Duodenal mucosa (tissue), 2 donors: ENCODE data around the gene FNDC3A.
"Not testable (repeated sequence)": the region's sequence is repeated elsewhere in the genome, so short reads cannot be mapped to it uniquely, and the experiment has no call there.

Source experiments
- H3K27ac ChIP-seq: one replicate; pipeline ENCODE4 v1.7.0; 2013; ENCODE audit warnings: low read depth, low read length
- H3K27me3 ChIP-seq, 2 donors: one replicate each; pipeline ENCODE4 v1.7.0; 2013; ENCODE audit warnings: low read length in 2 of 2, control low read depth in 1 of 2; ENCODE audit not compliant: insufficient read depth in 2 of 2, control insufficient read depth in 1 of 2
- H3K36me3 ChIP-seq, 2 donors: one replicate each; pipeline ENCODE4 v1.7.0; 2013; ENCODE audit warnings: low read length in 2 of 2, control low read depth in 1 of 2; ENCODE audit not compliant: insufficient read depth in 2 of 2, control insufficient read depth in 1 of 2
- H3K4me1 ChIP-seq, 2 donors: one replicate each; pipeline ENCODE4 v1.7.0; 2013; ENCODE audit warnings: low read length in 2 of 2, control low read depth in 1 of 2; ENCODE audit not compliant: insufficient read depth in 2 of 2, control insufficient read depth in 1 of 2
- H3K4me3 ChIP-seq, 2 donors: one replicate each; pipeline ENCODE4 v1.7.0; 2013; ENCODE audit warnings: low read length in 2 of 2, low read depth in 1 of 2
- H3K9ac ChIP-seq, 2 donors: one replicate each; pipeline ENCODE4 v1.7.0; 2013; ENCODE audit warnings: low read length in 2 of 2, low read depth in 1 of 2
- H3K9me3 ChIP-seq, 2 donors: one replicate each; pipeline ENCODE4 v1.7.0; 2013; ENCODE audit warnings: low read length in 2 of 2, control low read depth in 1 of 2; ENCODE audit not compliant: control insufficient read depth in 1 of 2

The FNDC3A gene

GRCh38 chr13:49057176-49057575 lies 81.5 kb downstream of the FNDC3A start:
- Histone ChIP-seq H3K4me1 (no peaks in the 10 kb centered on the region), H3K36me3 (no peaks in the 10 kb centered on the region), H3K9me3 (no peaks in the 10 kb centered on the region), H3K27ac (no peak overlapping the region), H3K4me3 (no peak overlapping the region), H3K9ac (no peak overlapping the region), H3K27me3 (no peaks in the 10 kb centered on the region)

GRCh38 chr13:49058761-49059160 lies 83.0 kb downstream of the FNDC3A start:
- Histone ChIP-seq H3K4me1 (no peaks in the 10 kb centered on the region), H3K27ac (no peak overlapping the region), H3K36me3 (no peaks in the 10 kb centered on the region), H3K4me3 (no peak overlapping the region), H3K9me3 (no peaks in the 10 kb centered on the region), H3K9ac (no peak overlapping the region), H3K27me3 (no peaks in the 10 kb centered on the region)

- Histone ChIP-seq H3K27me3 (no peaks in the 10 kb centered on the region), H3K9me3 (no peaks in the 10 kb centered on the region), H3K9ac (no peak overlapping the region), H3K4me1 (no peaks in the 10 kb centered on the region), H3K4me3 (no peak overlapping the region), H3K27ac (no peak overlapping the region), H3K36me3 (no peaks in the 10 kb centered on the region)
These were observed 85.1 kb downstream of the FNDC3A start for GRCh38 chr13:49060678-49061387.

DNA sequence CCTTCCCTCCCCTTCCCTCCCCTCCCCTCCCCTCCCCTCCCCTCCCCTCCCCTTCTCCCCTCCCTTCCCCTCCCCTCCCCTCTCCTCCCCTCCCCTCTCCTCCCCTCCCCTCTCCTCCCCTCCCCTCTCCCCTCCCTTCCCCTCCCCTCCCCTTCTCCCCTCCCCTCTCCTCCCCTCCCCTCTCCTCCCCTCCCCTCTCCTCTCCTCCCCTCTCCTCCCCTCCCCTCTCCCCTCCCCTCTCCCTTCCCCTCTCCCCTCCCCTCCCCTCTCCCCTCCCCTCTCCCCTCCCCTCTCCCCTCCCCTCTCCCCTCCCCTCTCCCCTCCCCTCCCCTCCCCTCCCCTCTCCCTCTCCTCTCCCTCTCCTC lies 85.7 kb downstream of the FNDC3A start:
- H3K9ac ChIP-seq, H3K9me3 ChIP-seq, H3K4me3 ChIP-seq, H3K4me1 ChIP-seq, H3K36me3 ChIP-seq, H3K27me3 ChIP-seq, H3K27ac ChIP-seq: not testable (repeated sequence)

- Histone ChIP-seq H3K9me3 (no peaks in the 10 kb centered on the region), H3K27me3 (no peaks in the 10 kb centered on the region), H3K27ac (no peak overlapping the region), H3K36me3 (no peaks in the 10 kb centered on the region), H3K4me1 (no peaks in the 10 kb centered on the region), H3K9ac (no peak overlapping the region), H3K4me3 (no peak overlapping the region)
These were observed 86.7 kb downstream of the FNDC3A start for GRCh38 chr13:49062297-49062896.

DNA sequence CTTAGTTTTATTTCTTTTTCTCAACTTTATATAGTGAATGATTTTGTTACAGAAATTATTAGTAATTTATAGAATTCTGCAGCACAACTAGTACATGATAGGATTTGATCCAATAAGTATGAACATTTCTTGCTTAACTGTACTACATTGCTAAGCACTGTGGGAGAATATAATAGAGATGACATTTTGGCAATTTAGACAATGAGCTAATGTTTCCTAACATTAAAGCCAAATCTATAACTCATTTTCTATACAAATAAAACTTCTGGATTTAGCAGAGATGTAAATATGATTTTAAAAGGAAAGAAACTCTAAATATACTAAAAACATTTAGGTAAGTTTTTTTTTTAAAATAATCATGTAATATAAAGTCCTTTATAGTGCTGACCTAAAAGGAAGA lies 87.3 kb downstream of the FNDC3A start:
- H3K4me3 ChIP-seq, result no peak overlapping the region
- H3K9ac ChIP-seq, result no peak overlapping the region
- H3K4me1 ChIP-seq, result no peaks in the 10 kb centered on the region
- H3K36me3 ChIP-seq, result no peaks in the 10 kb centered on the region
- no peaks in the 10 kb centered on the region for H3K27me3 ChIP-seq
- no peak overlapping the region for H3K27ac ChIP-seq
- H3K9me3 ChIP-seq, result no peaks in the 10 kb centered on the region

DNA sequence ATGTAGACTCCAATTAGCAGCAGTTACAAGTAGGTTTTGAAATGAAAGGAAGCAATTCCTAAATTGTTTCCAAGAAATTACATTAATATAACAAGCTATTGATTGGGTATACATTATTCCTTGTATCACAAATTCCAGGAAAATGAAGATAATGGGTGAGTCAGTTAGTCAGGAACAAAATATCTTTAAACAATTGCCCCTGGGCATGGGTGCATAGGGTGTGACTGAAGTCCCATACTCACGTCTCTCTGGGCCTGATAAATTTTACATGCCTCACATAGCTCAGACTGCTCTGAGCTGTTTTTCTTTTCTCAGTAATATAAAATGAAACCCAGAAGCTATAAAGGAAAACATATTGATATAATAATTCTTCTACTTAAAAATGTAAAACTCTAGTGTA lies 87.8 kb downstream of the FNDC3A start:
- Histone ChIP-seq H3K4me3 (no peak overlapping the region), H3K9me3 (no peaks in the 10 kb centered on the region), H3K4me1 (no peaks in the 10 kb centered on the region), H3K9ac (no peak overlapping the region), H3K27ac (no peak overlapping the region), H3K27me3 (no peaks in the 10 kb centered on the region), H3K36me3 (no peaks in the 10 kb centered on the region)

DNA sequence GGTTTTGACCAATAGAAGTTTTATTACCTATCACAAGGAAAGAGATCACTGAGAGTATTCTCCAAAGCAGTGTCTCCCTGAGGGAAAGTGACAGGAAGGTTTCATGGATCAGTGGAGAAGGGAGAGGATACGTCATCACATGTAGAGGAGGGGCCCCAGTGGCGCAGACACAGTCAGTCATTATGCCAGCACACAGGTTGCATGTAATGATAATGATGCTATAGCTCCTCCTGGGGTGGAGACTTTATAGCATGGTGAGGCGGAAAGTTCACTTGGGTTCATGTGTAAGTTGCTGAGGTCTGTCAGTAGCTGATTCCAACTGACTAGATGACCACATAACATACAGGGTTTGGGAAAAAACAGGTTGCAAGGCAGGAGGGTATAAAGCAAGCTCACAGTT lies 88.8 kb downstream of the FNDC3A start:
- H3K9me3 ChIP-seq, result no peaks in the 10 kb centered on the region
- H3K9ac ChIP-seq, result no peak overlapping the region
- H3K27ac ChIP-seq, result no peak overlapping the region
- no peaks in the 10 kb centered on the region for H3K36me3 ChIP-seq
- H3K4me1 ChIP-seq, result no peaks in the 10 kb centered on the region
- no peaks in the 10 kb centered on the region for H3K27me3 ChIP-seq
- no peak overlapping the region for H3K4me3 ChIP-seq

DNA sequence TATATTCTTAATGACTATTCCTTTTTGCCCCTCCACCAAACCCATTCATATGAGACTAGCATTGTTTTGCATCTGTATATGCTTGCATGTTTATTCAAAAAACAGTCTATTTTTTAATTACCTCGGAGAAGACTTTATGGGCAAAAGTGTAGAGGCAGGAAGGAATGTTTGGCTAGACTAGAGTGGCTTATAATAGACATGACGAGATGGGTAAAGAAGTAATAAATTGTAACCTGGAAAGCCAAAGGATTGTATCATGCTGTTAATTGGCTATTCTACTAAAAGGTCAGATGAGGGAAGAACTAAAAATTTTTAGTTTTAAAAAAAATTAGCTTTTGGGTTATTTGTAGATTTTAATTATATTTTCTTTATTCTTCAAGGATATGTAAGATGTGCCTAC lies 91.1 kb downstream of the FNDC3A start:
- H3K36me3 ChIP-seq, result no peaks in the 10 kb centered on the region

GRCh38 chr13:49068498-49068897 lies 92.8 kb downstream of the FNDC3A start:
- not testable (repeated sequence) for H3K27ac ChIP-seq, H3K36me3 ChIP-seq, H3K4me1 ChIP-seq, H3K4me3 ChIP-seq, H3K9ac ChIP-seq, H3K9me3 ChIP-seq, H3K27me3 ChIP-seq

More for the DNA sequence above, 91.1 kb downstream of the FNDC3A start:
- no peaks in the 10 kb centered on the region for H3K4me1 ChIP-seq
- H3K9ac ChIP-seq, result no peak overlapping the region
- H3K27ac ChIP-seq, result no peak overlapping the region
- no peaks in the 10 kb centered on the region for H3K9me3 ChIP-seq
- H3K27me3 ChIP-seq, result no peaks in the 10 kb centered on the region
- H3K4me3 ChIP-seq, result no peak overlapping the region
